Measurements from ENCODE around the gene EIF2S1. TPM values are rescaled to one million over a fixed set of nuclear protein-coding genes. Genes with fewer than 3 reads are reported as not detected.
"Not testable (repeated sequence)": the region's sequence is repeated elsewhere in the genome, so short reads cannot be mapped to it uniquely, and the experiment has no call there.

The EIF2S1 gene
- polyA plus RNA-seq (ENCODE audit: insufficient read length), result 85.7 TPM

DNA sequence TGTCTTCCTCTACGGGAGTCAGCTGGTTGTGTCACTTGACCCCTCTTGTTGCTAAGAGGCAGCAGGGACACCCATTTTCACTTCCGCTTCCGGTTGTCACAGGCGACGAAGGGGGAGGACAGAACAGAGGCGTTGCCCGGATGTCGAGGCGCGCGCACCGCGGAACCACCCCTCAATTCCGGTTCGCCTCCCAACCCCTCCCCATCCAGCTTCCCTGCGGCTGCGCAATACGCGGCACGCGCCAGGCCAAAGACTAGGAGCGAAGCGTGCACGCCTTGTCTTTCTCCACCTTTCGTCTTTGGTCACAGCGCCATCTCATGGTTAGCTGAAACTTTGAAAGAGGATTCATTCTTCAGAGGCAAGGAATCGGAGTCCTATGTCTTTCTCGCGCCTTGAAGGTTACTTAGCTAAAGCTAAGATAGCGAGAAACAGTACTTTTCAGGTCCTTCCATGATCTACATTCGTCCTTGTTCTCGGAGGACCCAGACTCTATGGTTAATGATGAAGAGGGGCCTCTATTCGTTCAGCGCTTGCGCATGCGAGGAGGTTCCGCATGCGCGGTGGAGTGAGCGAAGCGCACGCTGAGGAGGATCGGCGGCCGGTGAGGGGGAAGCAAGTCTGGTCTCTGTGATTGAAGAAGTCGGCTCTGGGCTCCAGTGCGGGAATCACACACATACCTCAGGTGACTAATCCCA is at the start of gene EIF2S1, which contains the start of gene ATP6V1D:
Gene EIF2S1 (plus strand): TSS at position 554 of the 695 bp plus-strand sequence. CDS start 4,440 bp downstream, outside the sequence.
Gene ATP6V1D (minus strand): TSS at position 30 of the 695 bp plus-strand sequence. CDS start 106 bp downstream, outside the sequence.
- DNase-seq (ENCODE audit: low read depth), result peak; percentile 97

DNA sequence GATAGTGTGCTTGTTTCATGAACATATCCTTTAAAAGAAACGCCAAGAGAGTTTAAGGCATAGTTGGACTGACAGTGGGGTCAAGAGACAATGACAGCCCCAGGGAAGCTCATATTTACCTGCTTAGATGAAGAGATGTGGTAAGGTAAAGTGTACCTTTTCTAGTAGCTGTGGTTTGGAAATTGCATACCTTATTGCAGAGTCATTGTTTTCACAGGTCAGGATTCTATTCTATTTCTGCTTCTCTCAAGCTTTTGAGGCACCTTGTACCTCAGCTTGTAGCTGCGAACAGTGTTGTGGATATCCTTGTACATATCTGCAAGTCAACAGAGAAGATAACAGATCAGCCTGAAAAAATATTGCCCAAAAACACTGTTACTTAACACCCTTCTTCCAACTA is 48.3 kb upstream of the EIF2S1 start:
- no peak for DNase-seq (ENCODE audit: low read depth)

DNA sequence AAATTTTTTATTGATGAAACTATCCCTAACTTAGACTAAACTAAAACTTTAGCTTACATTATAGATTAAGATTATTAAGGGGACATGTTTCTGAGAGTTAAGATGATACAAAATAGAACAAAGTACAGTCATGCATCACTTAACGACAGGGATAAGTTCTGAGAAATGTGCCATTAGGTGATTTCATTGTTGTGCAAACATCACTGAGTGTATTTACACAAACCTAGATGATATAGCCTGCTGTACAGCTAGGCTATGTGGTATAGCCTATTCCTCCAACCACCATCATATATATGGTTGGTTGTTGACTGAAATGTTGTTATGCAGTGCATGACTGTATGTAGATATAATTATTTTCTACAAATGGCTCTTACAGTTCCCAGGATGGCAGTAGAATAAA is 47.0 kb upstream of the EIF2S1 start:
- no peak for DNase-seq (ENCODE audit: low read depth)

DNA sequence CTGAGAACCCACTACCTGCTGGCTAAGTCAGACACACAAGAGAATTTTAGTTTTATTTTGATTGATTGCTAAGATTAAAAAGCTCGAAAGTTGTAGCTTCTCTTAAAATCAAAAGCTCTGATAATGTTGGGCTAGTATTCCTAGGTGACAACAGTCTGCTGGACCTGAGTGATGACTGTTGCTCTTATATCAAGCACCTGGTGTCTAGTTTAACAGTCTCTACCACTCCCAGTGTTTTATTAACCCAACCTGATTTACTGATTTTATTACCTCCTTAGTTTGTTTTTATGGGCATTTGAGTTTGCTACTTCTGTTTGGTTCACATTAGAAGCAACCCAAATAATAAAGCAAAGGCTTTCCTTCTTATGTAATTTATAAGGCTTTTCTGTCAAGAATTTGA is 42.3 kb upstream of the EIF2S1 start:
- no peak for DNase-seq (ENCODE audit: low read depth)

DNA sequence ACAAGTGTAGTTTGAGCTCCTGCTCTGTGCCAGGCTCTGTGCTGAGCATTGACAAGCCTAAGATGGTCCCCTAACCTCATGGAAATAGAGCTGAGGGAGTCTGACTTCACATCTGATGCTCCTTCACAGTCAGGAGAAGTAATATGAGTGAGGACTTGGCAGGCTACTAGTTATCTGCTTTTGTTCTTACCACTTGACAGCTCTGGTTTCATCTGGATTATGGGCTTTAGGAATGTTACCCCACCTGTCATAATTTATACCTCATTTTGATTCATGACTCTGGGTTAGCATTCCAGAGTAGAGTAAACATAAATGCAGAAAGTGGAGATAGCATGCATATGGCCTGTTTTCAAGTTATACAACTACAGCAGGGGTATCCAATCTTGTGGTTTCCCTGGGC is 41.0 kb upstream of the EIF2S1 start:
- DNase-seq (ENCODE audit: low read depth), result no peak

DNA sequence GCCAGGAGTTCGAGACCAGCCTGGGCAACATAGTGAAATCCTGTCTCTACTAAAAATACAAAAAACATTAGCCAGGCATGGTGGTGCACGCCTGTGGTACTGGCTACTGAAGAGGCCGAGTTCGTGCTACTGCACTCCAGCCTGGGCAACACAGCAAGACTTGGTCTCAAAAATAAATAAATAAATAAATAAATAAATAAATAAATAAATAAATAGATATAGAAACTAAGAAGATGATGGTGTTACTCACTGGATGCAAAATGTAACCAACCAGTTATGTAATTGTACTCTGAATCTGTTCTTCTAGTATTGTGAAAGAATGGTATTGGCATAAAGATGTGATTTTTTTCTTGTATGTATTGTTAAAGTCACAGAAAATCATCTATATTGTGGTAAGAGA is 30.5 kb upstream of the EIF2S1 start:
- DNase-seq (ENCODE audit: low read depth), result not testable (repeated sequence)

DNA sequence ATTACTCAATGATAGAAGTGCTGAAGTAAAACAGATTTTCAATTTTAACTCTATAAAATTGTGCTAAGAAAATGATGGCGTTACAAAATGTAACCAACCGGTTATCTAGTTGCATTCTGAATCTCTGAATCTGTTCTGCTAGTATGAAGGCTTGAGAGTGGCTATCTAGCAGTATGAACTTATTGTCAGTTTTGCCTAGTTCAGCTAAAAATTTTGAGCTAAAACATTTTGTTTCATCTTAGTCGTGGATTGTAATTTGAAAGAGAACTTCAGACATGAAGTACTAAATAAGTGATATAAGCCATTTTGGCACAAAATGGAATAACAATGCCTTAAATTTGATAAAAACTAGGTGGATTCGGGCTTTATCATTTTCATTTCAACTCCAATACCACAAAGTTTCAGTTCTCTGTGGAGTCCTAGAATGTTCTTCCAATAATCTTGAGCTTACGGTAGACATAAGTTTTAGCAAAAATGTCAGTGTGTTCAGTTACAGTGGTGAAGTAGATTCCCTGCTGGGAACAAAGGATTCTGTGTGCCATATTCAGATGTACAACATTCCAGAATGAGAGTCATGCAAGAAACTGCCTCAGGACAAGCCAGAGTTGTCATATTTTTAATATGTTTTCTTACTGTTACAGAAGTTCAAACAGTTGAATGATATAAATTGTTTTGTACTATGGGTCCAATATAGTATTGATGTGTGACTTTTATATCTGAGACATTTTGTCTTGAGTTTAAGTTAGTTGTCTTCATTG is 28.6 kb upstream of the EIF2S1 start:
- DNase-seq (ENCODE audit: low read depth), result no peak

DNA sequence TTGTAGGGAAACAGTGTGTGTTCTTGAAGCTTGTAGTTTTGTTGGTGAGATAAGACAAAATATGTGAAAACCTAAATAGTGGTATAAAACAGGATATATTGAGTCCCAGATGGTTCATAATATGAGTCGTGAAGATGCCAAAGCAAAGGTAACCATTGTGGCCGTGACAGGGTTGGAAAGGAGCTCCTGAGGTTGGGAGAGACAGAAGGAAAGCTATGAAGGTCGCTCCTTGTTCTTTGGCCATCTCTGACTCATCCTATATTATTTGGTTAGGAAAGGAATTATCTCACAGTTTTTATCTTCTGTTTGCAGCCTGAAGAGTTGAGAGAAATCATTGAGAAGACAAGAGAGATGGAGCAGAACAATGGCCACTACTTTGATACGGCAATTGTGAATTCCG is 27.7 kb upstream of the EIF2S1 start:
- no peak for DNase-seq (ENCODE audit: low read depth)

DNA sequence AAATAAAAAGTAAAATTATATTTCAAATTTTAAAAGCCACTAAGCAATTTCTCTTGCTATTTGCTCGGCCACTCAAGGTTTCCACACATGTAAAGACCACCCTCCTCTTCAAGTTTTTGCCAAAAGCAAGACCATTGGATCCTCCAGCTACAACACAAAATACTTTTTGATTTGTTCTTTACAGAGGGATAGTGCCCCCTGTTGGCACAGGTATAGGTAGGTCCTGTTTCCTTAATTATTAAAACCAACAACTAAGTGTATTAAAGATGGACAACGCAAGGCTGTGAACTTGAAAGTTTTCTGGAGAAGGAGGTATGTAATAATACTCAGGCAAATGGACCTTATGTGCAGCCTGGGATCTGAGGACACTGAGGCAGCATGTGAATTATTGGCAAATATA is 24.3 kb upstream of the EIF2S1 start:
- DNase-seq (ENCODE audit: low read depth), result no peak

DNA sequence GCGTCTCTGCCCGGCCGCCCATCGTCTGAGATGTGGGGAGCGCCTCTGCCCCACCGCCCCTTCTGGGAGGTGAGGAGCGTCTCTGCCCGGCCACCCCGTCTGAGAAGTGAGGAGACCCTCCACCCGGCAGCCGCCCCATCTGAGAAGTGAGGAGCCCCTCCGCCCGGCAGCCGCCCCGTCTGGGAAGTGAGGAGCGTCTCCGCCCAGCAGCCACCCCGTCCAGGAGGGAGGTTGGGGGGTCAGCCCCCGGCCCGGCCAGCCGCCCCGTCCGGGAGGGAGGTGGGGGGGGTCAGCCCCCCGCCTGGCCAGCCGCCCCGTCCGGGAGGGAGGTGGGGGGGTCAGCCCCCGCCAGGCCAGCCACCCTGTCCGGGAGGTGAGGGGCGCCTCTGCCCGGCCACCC is 18.9 kb upstream of the EIF2S1 start:
- DNase-seq (ENCODE audit: low read depth), result not testable (repeated sequence)

DNA sequence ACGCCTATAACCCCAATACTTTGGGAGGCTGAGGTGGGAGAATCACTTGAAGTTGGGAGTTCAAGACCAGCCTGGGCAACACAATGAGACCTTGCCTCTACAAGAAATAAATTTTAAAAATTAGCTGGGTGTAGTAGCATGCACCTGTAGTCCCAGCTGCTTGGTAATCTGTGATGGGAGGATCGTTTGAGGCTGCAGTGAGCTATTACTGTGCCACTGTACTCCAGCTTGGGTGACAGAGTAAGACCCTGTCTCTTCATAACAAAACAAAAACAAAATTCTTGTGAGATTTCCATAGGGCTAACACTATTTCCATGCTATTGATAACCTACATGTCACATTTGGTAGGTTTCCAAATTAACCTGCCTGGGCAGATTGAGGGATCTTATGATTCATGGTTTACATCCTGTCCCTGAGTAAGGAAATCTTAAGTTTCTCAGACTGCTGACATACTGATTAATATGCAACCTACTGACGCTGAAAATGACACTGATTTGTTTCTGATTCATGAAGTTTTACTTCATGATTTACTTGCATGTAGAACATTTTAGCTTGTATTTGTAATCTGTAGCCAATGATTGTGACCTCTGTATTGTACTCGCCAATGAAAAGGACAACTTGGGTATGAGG is 16.4 kb upstream of the EIF2S1 start:
- DNase-seq (ENCODE audit: low read depth), result no peak

DNA sequence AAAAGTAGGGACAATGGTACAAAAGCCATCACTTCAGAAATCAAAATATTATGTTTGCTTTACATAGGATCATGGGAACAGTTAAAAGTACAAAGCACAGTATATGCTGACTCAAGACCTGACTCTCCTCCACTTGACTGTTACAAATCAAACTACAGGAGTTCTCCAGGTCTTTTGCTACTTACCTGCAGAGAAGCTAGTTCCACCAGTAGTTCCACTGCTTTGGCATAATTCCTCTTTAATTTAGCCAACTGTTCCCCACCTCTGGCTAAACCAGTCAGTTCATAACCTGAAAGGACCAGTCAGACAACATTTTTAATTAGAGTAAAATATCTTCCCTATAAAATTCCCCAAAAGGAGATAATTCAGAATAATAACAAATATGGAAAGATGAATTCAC is 14.5 kb upstream of the EIF2S1 start:
- DNase-seq (ENCODE audit: low read depth), result no peak

DNA sequence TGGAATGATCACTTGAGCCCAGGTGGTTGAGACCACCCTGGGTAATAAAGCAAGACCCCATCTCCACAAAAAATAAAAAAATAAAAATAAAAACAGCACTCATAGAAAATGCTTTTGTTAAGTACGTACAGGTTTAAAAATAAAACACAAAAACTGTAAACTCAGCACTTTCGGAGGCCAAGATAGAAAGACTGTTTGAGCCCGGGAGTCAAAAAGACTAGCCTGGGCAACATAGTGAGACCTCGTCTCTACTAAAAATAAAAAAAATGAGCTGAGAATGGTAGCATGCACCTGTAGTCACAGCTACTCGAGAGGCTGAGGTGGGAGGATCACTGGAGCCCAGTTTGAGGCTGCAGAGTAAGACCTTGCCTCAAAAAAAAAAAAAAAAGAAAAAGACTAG is 8.1 kb upstream of the EIF2S1 start:
- DNase-seq (ENCODE audit: low read depth), result no peak

DNA sequence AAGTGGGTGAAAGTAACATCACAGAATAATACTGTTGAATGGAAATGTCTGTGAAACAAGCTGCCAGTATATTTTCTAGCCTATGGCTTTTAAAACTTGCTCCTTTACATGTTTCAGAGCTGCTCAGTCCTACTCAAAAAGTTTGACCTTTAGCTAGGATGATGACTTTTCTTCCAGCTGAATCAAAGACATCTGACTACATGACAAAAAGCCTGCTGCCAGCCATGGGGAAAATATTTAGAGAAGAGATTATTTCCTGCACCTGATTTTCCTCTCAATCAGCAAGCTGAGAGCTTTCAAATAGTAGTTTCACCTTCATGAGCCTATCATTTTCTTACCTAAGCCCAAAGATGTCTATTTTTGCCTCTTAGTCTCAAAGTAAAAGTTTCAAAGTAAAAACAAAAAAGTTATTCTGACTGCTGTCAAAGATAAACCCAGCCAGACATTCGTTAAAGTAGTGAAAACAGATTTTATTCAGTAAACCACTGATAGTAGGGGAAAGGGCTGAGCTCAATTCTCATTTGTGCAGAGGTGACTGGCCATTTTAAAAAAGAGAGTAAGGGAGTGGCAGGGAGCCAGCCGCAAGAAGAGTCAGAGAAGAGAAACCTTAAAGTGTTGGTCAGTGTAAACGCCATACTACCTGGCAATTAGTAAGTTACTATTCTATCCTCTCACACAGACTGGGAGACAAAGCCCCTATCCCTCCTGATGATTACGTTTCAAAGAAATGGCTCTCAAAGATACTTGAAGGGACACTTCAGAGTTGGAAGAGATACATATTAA is 2.8 kb upstream of the EIF2S1 start:
- DNase-seq (ENCODE audit: low read depth), result no peak

DNA sequence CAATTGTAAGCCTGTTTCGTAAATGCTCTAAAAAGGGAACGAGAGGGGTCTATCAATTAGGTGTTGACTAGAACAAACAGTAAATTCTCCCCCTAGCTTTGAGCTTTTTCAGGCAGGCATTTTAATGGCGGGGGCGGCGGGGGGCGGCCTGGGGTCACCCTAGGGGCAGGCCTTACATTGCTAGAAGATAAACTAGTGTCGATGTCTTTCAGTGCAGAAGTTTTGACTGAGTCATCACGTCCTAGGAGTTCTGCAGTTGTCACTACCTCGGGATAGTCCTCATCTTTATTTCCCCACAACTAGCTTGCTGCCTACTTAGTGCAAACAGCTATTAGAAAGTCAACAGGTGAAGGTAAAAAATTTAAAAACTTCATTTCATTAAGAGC is 2.2 kb upstream of the EIF2S1 start:
- DNase-seq (ENCODE audit: low read depth), result no peak

DNA sequence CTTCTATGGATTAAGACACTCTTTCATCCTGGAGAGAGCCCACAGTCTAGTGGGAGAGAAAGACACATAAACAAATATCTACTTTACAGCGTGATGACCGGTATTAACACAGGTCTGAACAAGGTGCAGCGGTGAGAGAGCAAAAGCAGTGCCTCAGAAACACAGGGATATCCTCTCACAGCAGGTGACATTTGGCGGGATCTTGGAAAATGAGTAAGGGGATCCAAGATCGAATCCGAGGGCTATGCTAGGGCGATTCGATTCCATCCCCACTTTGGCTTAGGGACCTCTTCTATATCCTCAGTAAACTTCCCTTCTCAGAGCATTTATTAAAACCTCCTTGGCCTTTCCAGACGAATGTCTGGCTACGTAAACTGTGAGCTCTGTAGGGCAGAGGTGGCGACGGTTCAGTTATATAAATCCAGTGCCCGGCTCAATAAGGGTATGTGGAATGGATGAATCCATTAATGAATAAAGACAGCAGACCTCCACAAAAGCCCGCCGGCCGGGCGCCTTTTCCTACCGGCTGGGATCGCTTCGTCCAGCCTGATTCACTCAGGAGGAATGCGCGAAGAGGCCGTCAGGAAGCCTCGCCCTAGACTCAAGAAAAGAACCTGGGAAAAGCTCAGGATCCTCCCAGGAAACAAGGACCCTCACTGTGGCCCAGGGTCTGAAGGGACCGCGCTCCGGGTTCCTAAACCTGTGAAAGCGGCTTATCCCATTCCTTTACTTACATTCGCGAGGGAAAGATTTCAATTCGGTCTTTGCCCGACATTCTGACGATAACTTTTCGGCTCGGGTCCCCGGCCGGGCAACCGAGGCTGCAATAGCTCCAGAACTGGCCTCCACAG is 979 bp upstream of the EIF2S1 start:
- no peak for DNase-seq (ENCODE audit: low read depth)

DNA sequence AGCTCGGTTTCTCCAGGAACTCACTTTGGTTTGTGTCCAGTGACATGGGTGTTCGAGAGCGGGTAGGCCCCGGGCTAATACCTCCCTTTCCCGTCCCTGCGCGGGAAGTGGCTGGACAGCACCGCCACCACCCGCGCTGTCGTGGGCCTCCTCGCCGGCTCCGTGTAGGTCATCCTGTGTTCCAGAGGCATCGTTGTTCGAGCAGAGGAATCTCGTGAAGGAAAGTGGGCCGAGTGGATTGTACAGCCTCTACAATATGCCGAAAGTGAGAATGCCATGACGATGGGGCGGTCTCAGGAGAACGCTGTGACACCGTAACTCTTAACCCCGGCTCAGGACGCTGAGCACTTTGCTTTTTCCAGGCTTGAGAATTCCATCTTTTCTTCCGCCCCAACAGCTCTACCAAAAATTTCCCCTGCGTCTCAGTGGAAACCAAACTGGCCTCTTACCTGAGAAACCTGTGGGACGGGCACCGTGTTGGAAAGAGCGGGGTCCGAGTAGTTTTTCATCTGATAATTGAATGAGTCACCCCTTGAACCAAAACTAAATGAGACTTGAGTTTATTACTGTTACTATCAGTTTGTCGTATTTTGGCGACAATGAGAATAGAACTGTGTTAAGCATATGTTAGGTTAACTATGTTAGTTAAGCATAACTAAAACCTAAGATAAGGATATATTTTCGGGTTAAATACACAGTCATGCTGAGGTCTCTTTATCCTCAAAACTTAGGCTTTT is 510 bp downstream of the EIF2S1 start:
- no peak for DNase-seq (ENCODE audit: low read depth)

DNA sequence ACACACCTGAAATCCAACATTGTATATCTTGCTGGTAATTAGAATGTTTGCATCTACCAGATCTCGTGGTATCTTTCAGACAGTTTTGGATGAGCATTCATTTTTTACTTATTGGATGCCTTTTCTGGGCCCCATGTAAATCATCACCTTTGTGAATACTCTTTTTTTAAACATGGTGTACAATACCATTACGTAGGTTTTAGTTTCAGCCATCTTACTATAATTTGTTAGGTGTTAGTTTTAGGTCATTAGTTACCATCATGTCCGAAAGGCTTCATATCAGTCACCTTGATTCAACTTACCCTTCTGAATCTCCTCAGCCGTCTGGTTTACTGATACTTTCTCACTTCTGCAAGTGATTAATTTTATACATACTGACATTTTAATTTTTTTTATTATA is 5.3 kb downstream of the EIF2S1 start:
- no peak for DNase-seq (ENCODE audit: low read depth)

DNA sequence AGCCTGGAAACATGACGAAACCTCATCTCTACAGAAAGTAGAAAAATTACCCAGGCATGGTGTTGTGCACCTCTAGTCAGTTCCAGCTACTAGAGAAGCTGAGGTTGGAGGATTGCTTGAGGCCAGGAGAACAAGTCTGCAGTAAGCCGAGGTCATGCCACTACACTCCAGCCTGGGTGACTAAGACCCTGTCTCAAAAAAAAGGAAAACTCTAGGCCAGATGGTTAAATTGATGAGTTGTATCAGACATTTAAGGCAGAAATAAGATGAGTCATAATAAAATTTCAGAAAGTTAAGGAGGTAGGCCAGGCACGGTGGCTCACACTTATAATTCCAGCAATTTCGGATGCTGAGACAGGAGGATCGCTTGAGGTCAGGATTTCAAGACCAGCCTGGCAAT is 10.7 kb downstream of the EIF2S1 start:
- no peak for DNase-seq (ENCODE audit: low read depth)

All from forelimb muscle (tissue), 1 donor.